ENCODE results near the gene DMAP1. TPM values are rescaled to one million over a fixed set of nuclear protein-coding genes. Genes with fewer than 3 reads are reported as not detected.

Gene DMAP1
- total and polyA plus RNA-seq, 2 of the 8 experiments (the other 6 are each of a cell fraction or from before 2014, with no cell fraction given): 36.4 to 42.4 TPM

- no peak overlapping the region for H3K14ac ChIP-seq (ENCODE audit: insufficient read length)
- no peak overlapping the region for H2BK20ac ChIP-seq (ENCODE audit: low read length)
- no peak overlapping the region for H2BK120ac ChIP-seq (replicated peaks; ENCODE audit: low read depth, low read length)
- H3K9me3 ChIP-seq (ENCODE audit: insufficient read depth in 2 of 2, low read depth in 1 of 2, low read length in 1 of 2): no peaks in the 10 kb centered on the region
- peaks cover 2 to 3% of the 10 kb centered on the region in 2 experiments for H4K20me1 ChIP-seq (replicated peaks in 1 of 2; ENCODE audit: control insufficient read depth in 1 of 2, insufficient read depth in 2 of 2, low read length in 2 of 2)
- FAIRE-seq: no peak
- no peak overlapping the region for H2BK12ac ChIP-seq (ENCODE audit: low read depth, low read length)
- H4K8ac ChIP-seq (ENCODE audit: extremely low read depth, insufficient read depth, low read length): no peak overlapping the region
- H3K23ac ChIP-seq (ENCODE audit: insufficient read length): no peak overlapping the region
- no peak overlapping the region for H2AK5ac ChIP-seq (ENCODE audit: low read depth, low read length)
- 91% methylated on average over 6 of the region's 6 CpGs; no CpG with 5 or more reads in 1 of the 2 experiments for WGBS, 2 experiments (ENCODE audit: extremely low coverage in 1 of 2, insufficient coverage in 1 of 2, insufficient read length in 1 of 2, insufficient replicate concordance in 2 of 2, low coverage in 1 of 2, low lambda C conversion rate in 2 of 2, missing lambda C conversion rate in 1 of 2)
- no peak overlapping the region for H4K5ac ChIP-seq (ENCODE audit: insufficient read length, low read depth, low read length)
- no peak overlapping the region for H3K9ac ChIP-seq (replicated peaks in 1 of 4; ENCODE audit: extremely low read depth in 1 of 4, low read depth in 3 of 4, low read length in 3 of 4)
- H3K4ac ChIP-seq (replicated peaks; ENCODE audit: insufficient read length, low read depth, low read length): no peak overlapping the region
- no peaks in the 10 kb centered on the region for H3K23me2 ChIP-seq (ENCODE audit: low read depth, low read length)
- peaks cover 1 to 11% (median 5%) of the 10 kb centered on the region in 4 experiments; a peak in 5 of 7 replicates for H3K4me1 ChIP-seq (replicated peaks in 1 of 4; ENCODE audit: control insufficient read depth in 3 of 4, insufficient read depth in 4 of 4, low read length in 3 of 4)
- no peak overlapping the region for H3K27ac ChIP-seq (ENCODE audit: low read depth, low read length)
- H2BK5ac ChIP-seq (ENCODE audit: low read depth, low read length): no peak overlapping the region
- H2AFZ ChIP-seq (ENCODE audit: low read length): no peak overlapping the region
- H3K18ac ChIP-seq (ENCODE audit: extremely low read depth, low read length): no peak overlapping the region
- no peaks in the 10 kb centered on the region for H3K79me2 ChIP-seq (ENCODE audit: control insufficient read depth in 1 of 2, insufficient read depth in 2 of 2, low read length in 2 of 2)
- DNase-seq (ENCODE audit: low read depth in 1 of 2, low spot score in 2 of 2): no peak
- H4K91ac ChIP-seq (replicated peaks; ENCODE audit: insufficient read length, low read length): no peak overlapping the region
- ChIA-PET POLR2A (ENCODE audit: partially characterized antibody) (interaction anchor here (1.1 to 1.6 kb wide), 2 partner anchors 14 to 15 kb away, joined by 3 to 4 read pairs; no protein-coding TSS in a partner anchor), CTCF (ENCODE audit: partially characterized antibody) (interaction anchor here (0.6 to 7.9 kb wide), 15 partner anchors 9 to 386 kb away, joined by 3 to 33 read pairs (median 4); no protein-coding TSS in a partner anchor)
- no peaks in the 10 kb centered on the region for H3K27me3 ChIP-seq (replicated peaks in 1 of 4; ENCODE audit: control insufficient read depth in 3 of 4, extremely low read depth in 1 of 4, insufficient read depth in 3 of 4, low read length in 3 of 4)
- H3K79me1 ChIP-seq (ENCODE audit: low read depth, low read length): peaks cover 5% of the 10 kb centered on the region
- H3K4me2 ChIP-seq (ENCODE audit: insufficient read depth in 1 of 2, low read depth in 2 of 2, low read length in 2 of 2): no peak overlapping the region
- no peak overlapping the region for H3K56ac ChIP-seq (replicated peaks; ENCODE audit: insufficient read length, low read depth, low read length)
- H3K36me3 ChIP-seq (ENCODE audit: control insufficient read depth in 2 of 4, insufficient read depth in 4 of 4, low read length in 3 of 4): no peaks in the 10 kb centered on the region
- H3K4me3 ChIP-seq (ENCODE audit: extremely low read depth in 1 of 4, insufficient read depth in 2 of 4, low read depth in 3 of 4, low read length in 4 of 4): no peak overlapping the region
- no peak overlapping the region for H2BK15ac ChIP-seq (ENCODE audit: low read length)
- TF ChIP-seq KDM1A (IDR thresholded peaks at IDR 0.05; ENCODE audit: borderline replicate concordance, low read length) (no peak), NANOG (IDR thresholded peaks at IDR 0.05; ENCODE audit: insufficient read depth, low read depth, low read length, poor library complexity, severe bottlenecking) (no peak), KDM5A (IDR thresholded peaks at IDR 0.05; ENCODE audit: low read length) (no peak), SRF (IDR thresholded peaks at IDR 0.05; ENCODE audit: low read depth, low read length) (no peak), SP4 (IDR thresholded peaks at IDR 0.05; ENCODE audit: low read length) (no peak), CHD2 (IDR thresholded peaks at IDR 0.05; ENCODE audit: low read length) (no peak)
- TF ChIP-seq, protein P1, sequence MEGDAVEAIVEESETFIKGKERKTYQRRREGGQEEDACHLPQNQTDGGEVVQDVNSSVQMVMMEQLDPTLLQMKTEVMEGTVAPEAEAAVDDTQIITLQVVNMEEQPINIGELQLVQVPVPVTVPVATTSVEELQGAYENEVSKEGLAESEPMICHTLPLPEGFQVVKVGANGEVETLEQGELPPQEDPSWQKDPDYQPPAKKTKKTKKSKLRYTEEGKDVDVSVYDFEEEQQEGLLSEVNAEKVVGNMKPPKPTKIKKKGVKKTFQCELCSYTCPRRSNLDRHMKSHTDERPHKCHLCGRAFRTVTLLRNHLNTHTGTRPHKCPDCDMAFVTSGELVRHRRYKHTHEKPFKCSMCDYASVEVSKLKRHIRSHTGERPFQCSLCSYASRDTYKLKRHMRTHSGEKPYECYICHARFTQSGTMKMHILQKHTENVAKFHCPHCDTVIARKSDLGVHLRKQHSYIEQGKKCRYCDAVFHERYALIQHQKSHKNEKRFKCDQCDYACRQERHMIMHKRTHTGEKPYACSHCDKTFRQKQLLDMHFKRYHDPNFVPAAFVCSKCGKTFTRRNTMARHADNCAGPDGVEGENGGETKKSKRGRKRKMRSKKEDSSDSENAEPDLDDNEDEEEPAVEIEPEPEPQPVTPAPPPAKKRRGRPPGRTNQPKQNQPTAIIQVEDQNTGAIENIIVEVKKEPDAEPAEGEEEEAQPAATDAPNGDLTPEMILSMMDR (IDR thresholded peaks at IDR 0.05; ENCODE audit: control extremely low read depth in 1 of 3, insufficient read depth in 1 of 3, low read depth in 1 of 3, low read length in 3 of 3): no peak
Observed at GRCh38 chr1:44266400-44267344, 53.4 kb downstream of the DMAP1 start.

Measured in H1 (cell line).